ENCODE results near the gene PON1. TPM values are rescaled to one million over a fixed set of nuclear protein-coding genes. Genes with fewer than 3 reads are reported as not detected.

PON1 gene
- polyA plus RNA-seq, 1 donor from 2014 or later: 0.25 TPM

DNA sequence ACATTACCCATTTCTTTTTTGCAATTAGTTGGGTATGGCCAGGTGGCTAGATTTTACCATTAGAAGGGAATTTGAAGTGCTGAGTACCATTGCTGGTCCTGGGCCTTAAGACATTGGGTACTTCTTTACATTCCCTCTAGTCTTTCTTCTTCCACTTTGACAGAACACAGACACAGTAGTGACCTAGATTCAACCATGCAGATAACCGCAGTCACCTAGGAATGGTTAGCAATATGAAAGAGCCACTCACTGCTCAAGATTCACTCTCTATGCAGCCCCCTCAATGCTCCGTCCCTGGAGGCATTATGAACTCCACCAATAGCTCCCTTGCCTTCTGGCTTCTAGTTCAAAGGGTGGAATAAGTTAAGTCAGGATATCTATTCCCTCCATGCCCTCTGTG, 16.2 kb upstream of the PON1 start:
- TF ChIP-seq EZH2 (IDR thresholded peaks at IDR 0.05; ENCODE audit: borderline replicate concordance, insufficient read depth, low read length, poor library complexity, severe bottlenecking) (no peak), SMC3 (conservative IDR thresholded peaks at IDR 0.05; ENCODE audit: poor library complexity) (no peak)
- H3K79me2 ChIP-seq (replicated peaks; ENCODE audit: insufficient read depth, low read length): no peaks in the 10 kb centered on the region

DNA sequence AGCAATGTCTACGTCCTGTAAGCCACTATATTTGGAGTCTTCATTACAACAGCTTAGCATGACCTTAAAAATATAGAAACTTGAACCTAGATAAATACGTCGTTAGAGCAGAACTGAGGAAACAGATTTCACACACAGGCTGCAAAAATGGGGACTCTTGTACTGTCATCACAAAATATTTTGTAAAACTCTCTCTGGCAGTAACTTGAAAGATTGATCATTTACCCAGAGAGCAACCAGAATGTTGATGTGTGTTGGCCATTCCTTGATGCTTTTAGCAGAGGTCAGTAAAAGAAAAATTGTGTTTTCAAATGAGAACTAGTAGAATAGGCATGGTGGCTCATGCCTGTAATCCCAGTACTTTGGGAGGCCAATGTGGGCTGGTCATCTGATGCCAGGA, 14.5 kb upstream of the PON1 start:
- H3K79me2 ChIP-seq (replicated peaks; ENCODE audit: insufficient read depth, low read length): no peaks in the 10 kb centered on the region
- no peak overlapping the region for H3K9ac ChIP-seq (ENCODE audit: low read length)
- no peaks in the 10 kb centered on the region for H3F3A ChIP-seq (ENCODE audit: insufficient read depth, low read length, poor library complexity, severe bottlenecking)
- H3K27ac ChIP-seq (ENCODE audit: low read length): no peak overlapping the region
- no peaks in the 10 kb centered on the region for H3K9me2 ChIP-seq (ENCODE audit: insufficient read depth, low read length)
- no peak overlapping the region for H3K4me2 ChIP-seq (ENCODE audit: low read length)
- no peaks in the 10 kb centered on the region for H3K36me3 ChIP-seq (ENCODE audit: insufficient read depth, low read length)
- no peak overlapping the region for H3K4me3 ChIP-seq (ENCODE audit: low read length)
- TF ChIP-seq POLR2AphosphoS5 (IDR thresholded peaks at IDR 0.05): no peak
- no peak for TF ChIP-seq MXI1 (conservative IDR thresholded peaks at IDR 0.05; ENCODE audit: poor library complexity, severe bottlenecking)
- TF ChIP-seq, protein P1, sequence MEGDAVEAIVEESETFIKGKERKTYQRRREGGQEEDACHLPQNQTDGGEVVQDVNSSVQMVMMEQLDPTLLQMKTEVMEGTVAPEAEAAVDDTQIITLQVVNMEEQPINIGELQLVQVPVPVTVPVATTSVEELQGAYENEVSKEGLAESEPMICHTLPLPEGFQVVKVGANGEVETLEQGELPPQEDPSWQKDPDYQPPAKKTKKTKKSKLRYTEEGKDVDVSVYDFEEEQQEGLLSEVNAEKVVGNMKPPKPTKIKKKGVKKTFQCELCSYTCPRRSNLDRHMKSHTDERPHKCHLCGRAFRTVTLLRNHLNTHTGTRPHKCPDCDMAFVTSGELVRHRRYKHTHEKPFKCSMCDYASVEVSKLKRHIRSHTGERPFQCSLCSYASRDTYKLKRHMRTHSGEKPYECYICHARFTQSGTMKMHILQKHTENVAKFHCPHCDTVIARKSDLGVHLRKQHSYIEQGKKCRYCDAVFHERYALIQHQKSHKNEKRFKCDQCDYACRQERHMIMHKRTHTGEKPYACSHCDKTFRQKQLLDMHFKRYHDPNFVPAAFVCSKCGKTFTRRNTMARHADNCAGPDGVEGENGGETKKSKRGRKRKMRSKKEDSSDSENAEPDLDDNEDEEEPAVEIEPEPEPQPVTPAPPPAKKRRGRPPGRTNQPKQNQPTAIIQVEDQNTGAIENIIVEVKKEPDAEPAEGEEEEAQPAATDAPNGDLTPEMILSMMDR (IDR thresholded peaks at IDR 0.05; ENCODE audit: poor library complexity, severe bottlenecking): no peak
- TF ChIP-seq RAD21 (conservative IDR thresholded peaks at IDR 0.05): no peak
- TF ChIP-seq EP300 (conservative IDR thresholded peaks at IDR 0.05; ENCODE audit: poor library complexity, severe bottlenecking): no peak
- TF ChIP-seq, protein P2, sequence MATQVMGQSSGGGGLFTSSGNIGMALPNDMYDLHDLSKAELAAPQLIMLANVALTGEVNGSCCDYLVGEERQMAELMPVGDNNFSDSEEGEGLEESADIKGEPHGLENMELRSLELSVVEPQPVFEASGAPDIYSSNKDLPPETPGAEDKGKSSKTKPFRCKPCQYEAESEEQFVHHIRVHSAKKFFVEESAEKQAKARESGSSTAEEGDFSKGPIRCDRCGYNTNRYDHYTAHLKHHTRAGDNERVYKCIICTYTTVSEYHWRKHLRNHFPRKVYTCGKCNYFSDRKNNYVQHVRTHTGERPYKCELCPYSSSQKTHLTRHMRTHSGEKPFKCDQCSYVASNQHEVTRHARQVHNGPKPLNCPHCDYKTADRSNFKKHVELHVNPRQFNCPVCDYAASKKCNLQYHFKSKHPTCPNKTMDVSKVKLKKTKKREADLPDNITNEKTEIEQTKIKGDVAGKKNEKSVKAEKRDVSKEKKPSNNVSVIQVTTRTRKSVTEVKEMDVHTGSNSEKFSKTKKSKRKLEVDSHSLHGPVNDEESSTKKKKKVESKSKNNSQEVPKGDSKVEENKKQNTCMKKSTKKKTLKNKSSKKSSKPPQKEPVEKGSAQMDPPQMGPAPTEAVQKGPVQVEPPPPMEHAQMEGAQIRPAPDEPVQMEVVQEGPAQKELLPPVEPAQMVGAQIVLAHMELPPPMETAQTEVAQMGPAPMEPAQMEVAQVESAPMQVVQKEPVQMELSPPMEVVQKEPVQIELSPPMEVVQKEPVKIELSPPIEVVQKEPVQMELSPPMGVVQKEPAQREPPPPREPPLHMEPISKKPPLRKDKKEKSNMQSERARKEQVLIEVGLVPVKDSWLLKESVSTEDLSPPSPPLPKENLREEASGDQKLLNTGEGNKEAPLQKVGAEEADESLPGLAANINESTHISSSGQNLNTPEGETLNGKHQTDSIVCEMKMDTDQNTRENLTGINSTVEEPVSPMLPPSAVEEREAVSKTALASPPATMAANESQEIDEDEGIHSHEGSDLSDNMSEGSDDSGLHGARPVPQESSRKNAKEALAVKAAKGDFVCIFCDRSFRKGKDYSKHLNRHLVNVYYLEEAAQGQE (IDR thresholded peaks at IDR 0.05; ENCODE audit: borderline replicate concordance): no peak
- no peak for TF ChIP-seq TAF1 (IDR thresholded peaks at IDR 0.05; ENCODE audit: low read depth)
- no peak for TF ChIP-seq SMC3 (conservative IDR thresholded peaks at IDR 0.05; ENCODE audit: poor library complexity)
- no peak for TF ChIP-seq EZH2 (IDR thresholded peaks at IDR 0.05; ENCODE audit: borderline replicate concordance, insufficient read depth, low read length, poor library complexity, severe bottlenecking)
- no peak overlapping the region for H2AFZ ChIP-seq (ENCODE audit: low read depth, low read length)
- no peaks in the 10 kb centered on the region for H4K20me1 ChIP-seq (ENCODE audit: insufficient read depth)
- no peaks in the 10 kb centered on the region for H3K27me3 ChIP-seq (ENCODE audit: insufficient read depth, low read depth, low read length)
- no peaks in the 10 kb centered on the region for H3K9me3 ChIP-seq (ENCODE audit: low read length)

More for the DNA sequence above, 16.2 kb upstream of the PON1 start:
- Histone ChIP-seq H3K4me3 (ENCODE audit: low read length) (no peak overlapping the region), H3K36me3 (ENCODE audit: insufficient read depth, low read length) (no peaks in the 10 kb centered on the region), H2AFZ (ENCODE audit: low read depth, low read length) (no peak overlapping the region), H3K9ac (ENCODE audit: low read length) (no peak overlapping the region), H4K20me1 (ENCODE audit: insufficient read depth) (no peaks in the 10 kb centered on the region), H3F3A (ENCODE audit: insufficient read depth, low read length, poor library complexity, severe bottlenecking) (no peaks in the 10 kb centered on the region), H3K9me2 (ENCODE audit: insufficient read depth, low read length) (no peaks in the 10 kb centered on the region), H3K27me3 (ENCODE audit: insufficient read depth, low read depth, low read length) (no peaks in the 10 kb centered on the region), H3K9me3 (ENCODE audit: low read length) (no peaks in the 10 kb centered on the region), H3K27ac (ENCODE audit: low read length) (no peak overlapping the region), H3K4me2 (ENCODE audit: low read length) (no peak overlapping the region)

DNA sequence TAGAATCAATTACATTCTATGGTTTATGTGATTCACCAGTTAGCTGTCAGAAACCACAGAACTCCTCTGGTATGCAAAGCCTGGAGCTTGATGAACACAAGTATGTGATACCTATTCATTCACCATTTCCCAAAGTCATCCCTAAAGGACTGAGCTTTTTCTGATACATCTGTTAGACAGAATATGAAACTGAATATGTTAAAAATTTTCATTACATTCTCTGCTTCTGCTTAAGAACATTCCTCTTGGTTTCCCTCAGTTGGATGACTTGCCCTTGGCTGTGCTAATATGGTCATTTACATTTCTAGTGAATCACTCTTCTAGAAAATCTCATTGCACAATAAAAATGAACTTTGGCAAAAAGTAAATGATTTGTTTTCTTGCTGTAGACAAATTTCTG, 10.8 kb upstream of the PON1 start:
- Histone ChIP-seq H3K9me3 (ENCODE audit: low read length) (no peaks in the 10 kb centered on the region), H3K9me2 (ENCODE audit: insufficient read depth, low read length) (no peaks in the 10 kb centered on the region), H3K79me2 (replicated peaks; ENCODE audit: insufficient read depth, low read length) (no peaks in the 10 kb centered on the region), H3K27ac (ENCODE audit: low read length) (no peak overlapping the region), H3K4me2 (ENCODE audit: low read length) (no peak overlapping the region), H2AFZ (ENCODE audit: low read depth, low read length) (no peak overlapping the region), H3K9ac (ENCODE audit: low read length) (no peak overlapping the region), H3K36me3 (ENCODE audit: insufficient read depth, low read length) (no peaks in the 10 kb centered on the region), H3F3A (ENCODE audit: insufficient read depth, low read length, poor library complexity, severe bottlenecking) (peaks cover 1% of the 10 kb centered on the region), H3K27me3 (ENCODE audit: insufficient read depth, low read depth, low read length) (no peaks in the 10 kb centered on the region), H4K20me1 (ENCODE audit: insufficient read depth) (no peaks in the 10 kb centered on the region), H3K4me3 (ENCODE audit: low read length) (no peak overlapping the region)
- TF ChIP-seq, protein P1 (IDR thresholded peaks at IDR 0.05; ENCODE audit: poor library complexity, severe bottlenecking): no peak
- TF ChIP-seq MXI1 (conservative IDR thresholded peaks at IDR 0.05; ENCODE audit: poor library complexity, severe bottlenecking) (no peak), SMC3 (conservative IDR thresholded peaks at IDR 0.05; ENCODE audit: poor library complexity) (no peak), EP300 (conservative IDR thresholded peaks at IDR 0.05; ENCODE audit: poor library complexity, severe bottlenecking) (no peak), POLR2AphosphoS5 (IDR thresholded peaks at IDR 0.05) (no peak)
- TF ChIP-seq, protein P2 (IDR thresholded peaks at IDR 0.05; ENCODE audit: borderline replicate concordance): no peak

Data from neural cell (in vitro differentiated cells).